NCI-H2107 (cell line): ENCODE measurements around the gene SETD2.
"Not testable (repeated sequence)": the region's sequence is repeated elsewhere in the genome, so short reads cannot be mapped to it uniquely, and the experiment has no call there.

Experiments used
- DNase-seq: peaks from one replicate; lab custom pipeline; 2025; lab: John Stamatoyannopoulos, UW

The SETD2 gene

GRCh38 chr3:47035645-47036044 lies 128.3 kb downstream of the SETD2 start:
- DNase-seq: no peak

GRCh38 chr3:47034868-47035489 lies 128.9 kb downstream of the SETD2 start:
- DNase-seq: no peak

DNA sequence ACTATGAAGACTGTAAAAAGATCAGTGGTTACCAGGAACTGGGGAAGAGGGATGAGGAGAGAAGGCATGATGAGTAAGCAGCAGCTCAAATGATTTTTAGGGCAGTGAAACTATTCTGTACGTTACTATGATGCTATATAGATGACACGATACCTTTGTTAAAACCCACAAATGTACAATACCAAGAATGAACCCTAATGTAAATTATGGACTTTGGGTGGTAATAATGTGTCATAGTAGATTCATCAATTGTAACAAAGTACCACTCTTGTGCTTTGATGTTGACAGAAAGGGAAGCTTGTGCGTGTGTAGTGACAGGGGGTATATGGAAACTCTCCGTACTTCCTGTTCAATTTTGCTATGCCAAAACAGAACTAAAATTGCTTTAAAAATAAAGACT lies 132.9 kb downstream of the SETD2 start:
- DNase-seq: not testable (repeated sequence)

- no peak for DNase-seq
Observed at GRCh38 chr3:47028667-47029066, 135.2 kb downstream of the SETD2 start.

GRCh38 chr3:47028146-47028545 lies 135.8 kb downstream of the SETD2 start:
- DNase-seq: no peak

- DNase-seq: not testable (repeated sequence)
Observed at GRCh38 chr3:47026432-47026831, 137.5 kb downstream of the SETD2 start.

GRCh38 chr3:47024932-47025331 lies 139.0 kb downstream of the SETD2 start:
- no peak for DNase-seq

DNA sequence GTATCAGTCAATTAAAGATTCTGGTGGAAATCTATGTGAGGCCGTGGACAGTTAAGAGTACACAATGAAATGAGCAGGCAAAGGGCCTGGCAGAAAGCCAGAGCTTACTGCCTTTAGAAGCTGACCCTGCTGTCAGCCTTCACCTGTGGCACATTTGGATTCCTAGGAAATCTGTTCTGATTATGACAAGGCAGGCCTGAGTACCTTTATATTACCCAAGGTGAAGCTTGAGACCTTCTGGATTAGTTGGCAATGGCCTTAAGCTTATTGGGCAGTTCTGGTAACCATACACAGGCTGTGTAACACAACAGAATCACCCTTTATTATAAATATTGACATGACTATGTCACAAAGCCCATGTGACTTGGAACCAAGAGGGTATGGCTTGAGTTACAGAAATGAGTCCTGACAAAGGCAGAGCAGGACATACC lies 141.3 kb downstream of the SETD2 start:
- DNase-seq: no peak

- DNase-seq: no peak
Observed at GRCh38 chr3:47020311-47020710, 143.6 kb downstream of the SETD2 start.

- DNase-seq: no peak
Observed at GRCh38 chr3:47019201-47019600, 144.7 kb downstream of the SETD2 start.

DNA sequence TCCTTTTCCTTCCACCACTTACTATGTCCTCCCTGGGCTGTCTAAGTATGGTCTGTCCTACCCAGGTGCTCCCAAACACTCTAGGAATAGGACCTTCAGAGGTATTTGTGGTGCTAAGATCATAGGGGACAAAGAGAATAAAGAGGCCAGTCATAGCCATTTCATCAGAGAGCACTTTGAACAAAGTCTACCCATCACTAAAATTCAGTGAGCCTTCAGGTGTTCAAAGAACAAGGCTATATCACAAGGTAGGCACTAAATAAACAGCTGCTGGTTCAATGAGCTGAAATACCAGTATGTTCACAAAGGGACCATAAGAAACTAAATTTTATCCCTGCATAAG lies 145.7 kb downstream of the SETD2 start:
- no peak for DNase-seq

DNA sequence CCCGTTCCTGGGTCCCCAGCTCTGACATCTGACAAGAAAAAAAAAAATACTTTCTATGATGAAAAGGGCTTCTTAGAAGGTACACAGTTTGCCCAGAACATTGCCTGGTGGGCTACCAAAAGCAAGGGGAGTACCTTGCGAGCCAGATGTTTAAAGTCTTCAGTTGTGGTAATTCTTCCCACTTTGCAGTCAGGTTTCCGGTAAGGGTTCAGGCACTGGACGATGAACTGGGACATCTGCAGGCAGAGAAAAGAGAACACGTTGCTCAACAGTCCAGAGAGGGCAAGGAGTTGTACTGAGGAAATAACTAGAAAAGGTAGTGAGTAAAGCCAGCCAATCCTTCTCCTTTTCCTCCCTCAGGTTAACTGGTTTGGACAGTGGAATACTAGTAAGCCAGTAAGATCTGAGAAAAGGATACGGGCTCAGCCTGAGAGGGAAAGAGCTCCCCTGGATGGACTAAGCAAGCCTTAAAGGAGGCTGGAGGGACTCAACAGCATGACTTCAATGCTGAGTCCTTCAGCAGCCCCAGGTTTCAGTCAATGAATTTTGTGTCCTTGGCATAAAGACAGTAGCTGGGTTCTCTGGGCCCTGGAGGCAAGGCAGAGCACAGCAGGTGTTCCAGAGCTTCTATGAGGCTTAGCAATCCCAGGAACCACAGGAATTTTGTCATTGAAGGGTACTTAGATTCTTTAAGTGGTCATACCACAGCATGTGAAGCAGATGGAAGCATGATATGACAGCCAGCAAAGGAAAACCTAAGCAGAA lies 146.2 kb downstream of the SETD2 start:
- no peak for DNase-seq

DNA sequence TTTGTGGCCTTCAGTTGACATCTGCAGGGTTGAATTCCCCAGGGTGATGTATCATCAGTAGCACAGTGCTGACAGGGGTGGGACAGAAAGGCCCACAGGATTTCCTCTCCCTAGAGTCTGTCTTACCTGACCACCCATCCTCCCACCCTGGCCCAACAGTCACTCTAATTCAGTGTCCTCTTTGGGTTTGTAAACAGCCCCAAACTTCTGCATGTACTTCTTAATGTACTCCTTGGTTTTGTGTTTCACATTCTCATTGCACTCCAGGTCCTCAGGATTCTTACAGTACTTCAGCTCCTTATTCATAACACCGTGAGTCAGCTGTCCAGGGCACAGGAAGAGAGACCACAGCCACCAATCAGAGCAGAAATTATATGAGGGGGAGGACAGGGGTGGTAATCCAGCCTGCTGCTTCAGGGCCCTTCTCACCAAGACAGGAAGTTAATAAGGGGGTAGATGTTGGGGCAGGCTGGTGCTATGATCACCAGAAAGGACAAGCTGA lies 146.9 kb downstream of the SETD2 start:
- no peak for DNase-seq

DNA sequence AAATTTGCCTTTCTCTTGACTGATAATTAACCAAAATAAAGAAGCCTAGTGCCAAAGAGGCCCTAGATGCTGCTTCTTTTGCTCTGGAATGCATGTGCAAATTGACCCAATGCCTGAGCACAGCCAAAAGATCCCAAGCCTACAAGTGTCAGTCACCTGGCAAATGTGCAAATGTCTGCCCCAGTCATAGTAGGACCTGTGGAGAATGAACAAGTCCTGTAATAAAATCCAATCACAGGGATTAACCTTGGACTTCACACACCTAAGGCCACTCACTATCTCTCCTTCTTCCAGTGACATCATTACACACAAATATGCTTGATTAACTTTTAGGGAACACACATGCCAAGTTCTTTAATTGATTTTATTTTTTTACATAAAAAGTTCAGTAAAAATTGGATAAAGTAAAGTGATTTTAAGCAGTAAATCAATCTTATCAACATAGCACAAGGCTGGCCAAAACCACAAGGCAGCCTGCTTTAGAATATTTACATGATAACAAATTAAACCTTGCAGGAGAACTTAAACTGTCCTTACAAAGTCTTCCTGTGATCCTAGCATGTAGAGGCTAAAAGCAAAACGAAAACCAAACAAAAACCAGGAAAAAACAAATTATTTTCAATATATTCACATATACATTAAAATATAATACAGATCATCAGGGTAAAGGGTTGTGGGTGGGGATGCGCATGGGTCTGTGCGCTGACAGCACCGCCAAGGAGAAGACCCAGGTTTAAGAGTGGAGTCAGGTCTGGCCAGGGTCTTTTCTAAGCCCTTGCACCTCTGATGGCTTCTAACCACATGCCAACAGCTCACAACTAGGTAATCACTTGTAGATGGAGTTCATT lies 147.6 kb downstream of the SETD2 start:
- DNase-seq: no peak

- no peak for DNase-seq
Observed at GRCh38 chr3:47015151-47015550, 148.8 kb downstream of the SETD2 start.

- no peak for DNase-seq
Observed at GRCh38 chr3:47014036-47014435, 149.9 kb downstream of the SETD2 start.

- no peak for DNase-seq
Observed at GRCh38 chr3:47013231-47013630, 150.7 kb downstream of the SETD2 start.

DNA sequence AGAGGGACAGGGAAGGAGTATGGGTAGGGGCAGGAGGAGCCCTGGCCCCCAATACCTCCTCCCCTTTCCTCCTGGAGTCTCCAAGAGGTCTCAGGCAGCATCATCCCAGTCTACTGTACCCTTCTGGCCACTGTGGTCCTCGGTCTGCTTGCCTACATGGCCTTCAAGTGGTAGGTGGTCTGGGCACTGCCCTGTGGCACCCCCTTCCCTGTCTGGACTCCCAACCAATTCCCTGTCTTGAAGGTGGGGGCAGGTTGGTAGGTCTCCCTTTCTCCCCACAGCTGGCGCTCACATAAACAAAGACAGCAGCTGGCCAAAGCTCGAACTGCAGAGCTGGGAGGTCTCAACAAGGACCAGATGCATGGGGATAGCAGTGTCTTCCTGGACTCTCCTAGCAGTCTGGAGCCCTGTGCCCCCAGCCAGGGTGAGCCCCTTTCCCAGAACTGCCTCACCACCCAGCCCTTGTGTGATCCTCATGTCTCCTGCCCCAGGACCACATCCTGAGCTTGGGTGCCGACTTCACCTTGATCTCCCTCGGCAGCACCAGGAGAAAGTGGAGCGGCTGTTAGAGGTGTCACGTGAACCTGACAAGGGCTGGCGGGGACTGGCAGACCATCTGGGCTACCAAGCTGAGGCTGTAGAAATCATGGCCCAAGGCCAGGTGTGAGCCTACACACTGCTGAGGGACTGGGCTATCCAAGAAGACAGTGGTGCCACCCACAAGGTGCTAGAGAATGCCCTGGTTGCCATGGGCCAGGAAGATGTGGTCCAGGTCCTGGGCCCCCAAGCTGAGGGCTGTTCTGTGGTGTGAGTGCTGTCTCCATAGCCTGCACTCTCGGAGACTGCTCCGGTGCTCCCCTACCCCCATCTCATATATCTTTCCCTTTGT lies 151.3 kb downstream of the SETD2 start:
- no peak for DNase-seq

- no peak for DNase-seq
Observed at GRCh38 chr3:47011371-47011770, 152.5 kb downstream of the SETD2 start.

GRCh38 chr3:47010910-47011309 lies 153.0 kb downstream of the SETD2 start:
- DNase-seq: no peak

- DNase-seq: no peak
Observed at GRCh38 chr3:47010111-47010712, 153.7 kb downstream of the SETD2 start.
